HG02588 (cell line): ENCODE data around the gene BIRC6.
"Not testable (repeated sequence)": the region's sequence is repeated elsewhere in the genome, so short reads cannot be mapped to it uniquely, and the experiment has no call there.

Experiments
- ATAC-seq: cut with Tn5 transposase; IDR thresholded peaks from one replicate; pipeline ENCODE4 v1.9.1; 2021; ENCODE audit warnings: mild to moderate bottlenecking, moderate library complexity; ENCODE audit not compliant: unreplicated experiment

BIRC6 gene

GRCh38 chr2:32446369-32446768, 89.5 kb downstream of the BIRC6 start:
- ATAC-seq: no peak

- no peak for ATAC-seq
These were observed 94.0 kb downstream of the BIRC6 start for GRCh38 chr2:32450851-32451250.

- ATAC-seq: no peak
These were observed 95.7 kb downstream of the BIRC6 start for GRCh38 chr2:32452338-32453064.

GRCh38 chr2:32453242-32454062, 96.6 kb downstream of the BIRC6 start:
- ATAC-seq: no peak

- no peak for ATAC-seq
These were observed 99.0 kb downstream of the BIRC6 start for GRCh38 chr2:32455816-32456215.

- no peak for ATAC-seq
These were observed 100.0 kb downstream of the BIRC6 start for GRCh38 chr2:32456808-32457207.

- no peak for ATAC-seq
These were observed 101.0 kb downstream of the BIRC6 start for GRCh38 chr2:32457814-32458213.

- not testable (repeated sequence) for ATAC-seq
These were observed 104.0 kb downstream of the BIRC6 start for GRCh38 chr2:32460861-32461260.

GRCh38 chr2:32463110-32463509, 106.3 kb downstream of the BIRC6 start:
- no peak for ATAC-seq

GRCh38 chr2:32464431-32464830, 107.6 kb downstream of the BIRC6 start:
- no peak for ATAC-seq

- no peak for ATAC-seq
These were observed 115.8 kb downstream of the BIRC6 start for GRCh38 chr2:32472605-32473004.

GRCh38 chr2:32474381-32474780, 117.6 kb downstream of the BIRC6 start:
- no peak for ATAC-seq

GRCh38 chr2:32478889-32479620, 122.2 kb downstream of the BIRC6 start:
- ATAC-seq: no peak

- ATAC-seq: no peak
These were observed 123.2 kb downstream of the BIRC6 start for GRCh38 chr2:32479993-32480392.

- no peak for ATAC-seq
These were observed 125.6 kb downstream of the BIRC6 start for GRCh38 chr2:32482471-32482870.

GRCh38 chr2:32484937-32485336, 128.1 kb downstream of the BIRC6 start:
- no peak for ATAC-seq

GRCh38 chr2:32485399-32485798, 128.6 kb downstream of the BIRC6 start:
- ATAC-seq: no peak

GRCh38 chr2:32489061-32489460, 132.2 kb downstream of the BIRC6 start:
- no peak for ATAC-seq

- ATAC-seq: no peak
These were observed 134.5 kb downstream of the BIRC6 start for GRCh38 chr2:32491346-32491745.

- ATAC-seq: no peak
These were observed 138.3 kb downstream of the BIRC6 start for GRCh38 chr2:32495139-32495538.

- ATAC-seq: no peak
These were observed 139.8 kb downstream of the BIRC6 start for GRCh38 chr2:32496662-32497061.

GRCh38 chr2:32498306-32498705, 141.5 kb downstream of the BIRC6 start:
- ATAC-seq: no peak
